GM12874 (cell line): ENCODE results near the gene CLIP2.

ENCODE experiments used
- TF ChIP-seq, protein P1 (sequence below): IDR thresholded peaks from 2 replicates; pipeline ENCODE4 v1.5.1; 2011; ENCODE audit warnings: low read depth, mild to moderate bottlenecking, control low read depth, low read length, moderate library complexity; ENCODE audit not compliant: insufficient read depth

CLIP2 gene

DNA sequence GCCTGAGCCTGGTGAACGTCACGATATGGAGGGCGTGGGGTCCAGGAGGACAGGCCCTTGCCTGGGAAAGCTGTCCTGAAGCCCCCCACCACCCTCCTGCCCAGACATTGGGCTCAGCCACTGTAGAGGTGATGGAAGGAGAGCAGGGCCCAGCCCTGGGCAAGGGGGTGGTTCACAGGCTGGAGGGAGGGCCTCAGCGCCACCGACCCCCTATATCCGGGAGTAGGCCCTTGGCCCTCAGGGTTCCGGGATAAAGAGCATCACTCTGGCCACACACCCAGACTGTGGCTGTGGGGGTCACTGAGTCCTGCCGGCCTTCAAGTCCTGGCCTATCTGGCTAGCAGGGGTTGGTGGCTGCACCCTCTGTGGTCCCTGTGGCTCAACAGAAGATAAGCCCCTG lies 109.2 kb downstream of the CLIP2 start:
- TF ChIP-seq, protein P1, sequence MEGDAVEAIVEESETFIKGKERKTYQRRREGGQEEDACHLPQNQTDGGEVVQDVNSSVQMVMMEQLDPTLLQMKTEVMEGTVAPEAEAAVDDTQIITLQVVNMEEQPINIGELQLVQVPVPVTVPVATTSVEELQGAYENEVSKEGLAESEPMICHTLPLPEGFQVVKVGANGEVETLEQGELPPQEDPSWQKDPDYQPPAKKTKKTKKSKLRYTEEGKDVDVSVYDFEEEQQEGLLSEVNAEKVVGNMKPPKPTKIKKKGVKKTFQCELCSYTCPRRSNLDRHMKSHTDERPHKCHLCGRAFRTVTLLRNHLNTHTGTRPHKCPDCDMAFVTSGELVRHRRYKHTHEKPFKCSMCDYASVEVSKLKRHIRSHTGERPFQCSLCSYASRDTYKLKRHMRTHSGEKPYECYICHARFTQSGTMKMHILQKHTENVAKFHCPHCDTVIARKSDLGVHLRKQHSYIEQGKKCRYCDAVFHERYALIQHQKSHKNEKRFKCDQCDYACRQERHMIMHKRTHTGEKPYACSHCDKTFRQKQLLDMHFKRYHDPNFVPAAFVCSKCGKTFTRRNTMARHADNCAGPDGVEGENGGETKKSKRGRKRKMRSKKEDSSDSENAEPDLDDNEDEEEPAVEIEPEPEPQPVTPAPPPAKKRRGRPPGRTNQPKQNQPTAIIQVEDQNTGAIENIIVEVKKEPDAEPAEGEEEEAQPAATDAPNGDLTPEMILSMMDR, result no peak

DNA sequence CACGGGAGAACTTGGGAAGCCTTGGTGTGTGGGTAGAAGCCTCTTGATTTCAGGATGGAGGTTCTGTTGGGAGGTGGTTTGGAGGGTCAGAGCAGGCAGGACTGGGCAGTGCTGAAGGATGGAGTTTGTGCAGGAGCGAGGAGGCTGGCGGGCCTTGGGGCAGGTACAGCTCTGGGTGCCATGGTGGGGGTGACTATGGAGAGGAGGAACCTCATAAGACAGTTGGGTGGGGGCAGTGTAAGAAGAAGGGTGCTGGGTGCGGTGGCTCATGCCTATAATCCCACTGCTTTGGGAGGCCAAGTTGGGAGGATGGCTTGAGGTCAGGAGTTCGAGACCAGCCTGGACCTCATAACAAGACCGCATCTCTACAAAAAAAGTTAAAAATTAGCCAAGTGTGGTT lies 109.8 kb downstream of the CLIP2 start:
- TF ChIP-seq, protein P1, result no peak

DNA sequence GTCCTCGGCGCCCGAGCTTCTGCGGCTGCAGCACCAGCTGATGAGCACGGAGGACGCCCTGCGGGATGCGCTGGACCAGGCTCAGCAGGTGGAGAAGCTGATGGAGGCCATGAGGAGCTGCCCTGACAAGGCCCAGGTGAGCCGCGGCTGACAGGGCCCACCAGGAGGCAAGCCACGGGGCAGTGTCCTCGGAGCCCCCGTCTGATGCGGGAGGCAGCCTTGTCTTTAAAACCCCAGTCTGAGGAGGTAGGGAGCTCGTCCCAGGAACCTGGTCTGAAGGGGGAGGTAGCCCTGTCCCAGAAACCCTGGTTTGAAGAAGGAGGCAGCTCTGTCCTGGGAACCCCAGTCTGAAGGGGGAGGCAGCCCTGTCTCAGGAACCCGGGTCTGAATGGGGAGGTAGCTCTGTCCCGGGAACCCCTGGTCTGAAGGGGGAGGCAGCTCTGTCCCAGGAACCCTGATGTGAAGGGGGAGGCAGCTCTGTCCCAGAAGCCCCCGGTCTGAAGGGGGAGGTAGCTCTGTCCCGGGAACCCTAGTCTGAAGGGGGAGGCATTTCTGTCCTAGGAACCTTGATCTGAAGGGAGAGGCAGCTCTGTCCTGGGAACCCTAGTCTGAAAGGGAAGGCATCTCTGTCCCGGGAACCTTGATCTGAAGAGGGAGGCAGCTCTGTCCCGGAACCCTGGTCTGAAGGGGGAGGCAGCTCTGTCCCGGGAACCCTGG lies 111.4 kb downstream of the CLIP2 start:
- TF ChIP-seq, protein P1, result no peak

DNA sequence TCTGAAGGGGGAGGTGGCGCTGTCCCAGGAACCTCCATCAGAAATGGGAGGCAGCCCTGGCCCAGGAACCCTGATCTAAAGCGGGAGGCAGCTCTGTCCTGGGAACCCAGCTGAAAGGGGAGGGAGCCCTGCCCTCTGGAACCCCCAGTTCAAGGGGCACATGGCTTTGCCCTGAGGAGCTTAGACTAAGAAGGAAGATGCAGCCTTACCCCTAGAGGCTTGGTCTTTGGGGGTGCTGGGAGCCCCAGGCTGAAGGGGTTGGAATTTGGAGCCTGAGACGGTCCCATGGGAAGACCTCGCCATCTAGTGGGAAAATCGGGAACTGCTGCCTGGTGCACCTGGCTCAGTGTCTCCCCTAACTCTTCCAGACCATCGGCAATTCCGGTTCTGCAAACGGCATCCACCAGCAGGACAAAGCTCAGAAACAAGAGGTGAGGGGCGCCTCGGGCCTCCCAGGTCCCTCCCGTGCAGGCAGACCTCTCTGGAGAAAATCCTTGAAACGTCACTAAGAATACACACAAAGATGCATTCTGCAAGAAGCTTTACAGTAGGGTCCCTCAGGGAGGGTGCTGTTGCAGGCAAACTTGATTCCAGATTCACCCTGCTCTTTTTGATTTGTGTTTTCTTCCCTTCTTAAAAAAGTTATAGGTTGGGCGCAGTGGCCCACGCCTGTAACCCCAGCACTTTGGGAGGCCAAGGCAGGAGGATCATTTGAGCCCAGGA lies 112.1 kb downstream of the CLIP2 start:
- TF ChIP-seq, protein P1, result peak; percentile 94

DNA sequence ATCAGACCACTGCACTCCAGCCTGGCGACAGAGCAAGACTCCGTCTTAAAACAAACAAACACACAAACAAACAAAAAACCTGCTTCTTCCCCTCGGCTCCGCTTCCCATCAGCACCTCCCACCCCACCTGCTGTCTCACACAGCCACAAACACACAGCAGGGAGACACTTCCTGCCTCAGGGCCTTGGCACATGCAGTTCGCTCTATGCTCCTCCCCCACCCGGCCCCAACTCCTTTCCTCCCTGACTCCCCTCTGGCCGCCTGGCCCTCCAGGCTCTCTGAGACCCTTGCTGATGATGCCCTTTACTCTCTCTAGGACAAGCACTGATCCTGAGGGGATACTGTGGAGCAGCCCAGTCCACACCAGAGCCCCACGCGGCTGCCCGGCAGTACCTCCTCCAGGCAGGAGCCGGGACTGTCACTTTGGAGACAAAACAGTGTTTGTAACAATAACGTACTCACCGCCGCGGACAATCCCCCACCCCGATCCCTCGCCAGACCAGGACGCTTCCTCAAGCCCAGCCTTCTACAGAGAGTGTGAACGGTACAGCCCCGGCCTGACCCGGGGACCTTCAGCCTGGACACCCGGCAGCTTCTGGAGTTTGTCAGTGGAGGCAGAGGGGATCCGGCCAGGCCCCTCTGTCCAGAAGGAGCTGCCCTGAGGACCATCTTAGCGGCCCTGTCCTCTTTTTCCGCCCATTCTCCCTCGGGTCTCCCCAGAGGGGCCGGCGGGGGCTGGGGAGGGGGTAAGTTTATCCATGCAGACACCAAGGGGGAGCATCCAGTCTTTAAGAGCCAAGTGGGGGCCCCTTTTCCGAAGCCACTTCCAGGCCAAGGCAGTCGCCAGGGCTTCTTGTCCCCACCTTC lies 114.5 kb downstream of the CLIP2 start:
- TF ChIP-seq, protein P1, result no peak

DNA sequence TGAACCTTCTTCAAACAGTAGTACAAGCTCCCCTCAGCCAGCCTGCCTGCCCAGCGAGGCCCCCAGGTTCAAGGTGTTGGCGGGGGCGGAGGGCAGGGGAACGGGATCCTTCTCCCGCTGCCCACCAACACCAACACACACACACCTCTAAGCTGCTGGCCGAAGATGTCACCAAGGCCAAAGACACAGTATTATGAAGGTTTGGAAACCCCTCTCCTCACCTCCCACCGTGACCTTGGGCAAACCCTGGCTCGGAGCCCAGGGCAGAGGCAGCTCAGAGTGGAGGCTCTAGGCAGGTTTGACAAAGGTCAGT lies 115.1 kb downstream of the CLIP2 start:
- TF ChIP-seq, protein P1, result no peak

DNA sequence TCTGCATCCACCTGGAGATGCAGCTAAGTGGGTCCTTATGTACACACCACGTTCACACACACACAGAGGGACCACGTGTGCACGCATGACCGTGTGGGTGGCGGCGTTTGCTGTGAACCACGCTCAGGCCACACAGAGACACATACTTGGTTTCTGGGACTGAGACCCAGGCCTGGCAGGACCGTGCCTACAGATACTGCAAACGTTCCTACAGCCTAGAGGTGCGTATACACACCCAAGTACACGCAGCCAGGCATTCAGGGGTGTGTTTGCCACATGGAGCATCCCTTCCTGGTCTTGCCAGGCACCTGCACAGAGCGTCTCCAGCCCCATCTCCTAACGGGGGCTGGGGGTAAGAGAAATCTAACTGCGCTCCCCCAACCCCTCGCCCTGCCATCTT lies 115.5 kb downstream of the CLIP2 start:
- TF ChIP-seq, protein P1, result no peak
